Fibroblast of the aortic adventitia (primary cell): Measurements from ENCODE around the gene PLSCR1. TPM values are rescaled to one million over a fixed set of nuclear protein-coding genes. Genes with fewer than 3 reads are reported as not detected.

Source experiments
- DNase-seq: peaks from one replicate; pipeline ENCODE4 v3.0.0-alpha.2; 2010; ENCODE audit warnings: low read depth
- H3K4me3 ChIP-seq: 2 replicates; pipeline ENCODE4 v1.5.1; 2011; ENCODE audit warnings: low read depth, mild to moderate bottlenecking, control low read depth, low read length, moderate library complexity
- total RNA-seq: library from RNA; depleted of rRNA; stranded (reverse); fragments of >200 nt; gene quantifications from 2 replicates; pipeline ENCODE4 v1.2.3, GENCODE V29; 2012; ENCODE audit warnings: low replicate concordance
- TF ChIP-seq, protein P1 (sequence below): IDR thresholded peaks from 2 replicates; pipeline ENCODE4 v1.5.1; 2011; ENCODE audit warnings: mild to moderate bottlenecking, low read length, control low read depth, inconsistent platforms; ENCODE audit not compliant: insufficient read depth

Gene PLSCR1
- total RNA-seq, 1 donor, result 97.4 TPM

GRCh38 chr3:146521394-146521793, 23.0 kb downstream of the PLSCR1 start:
- H3K4me3 ChIP-seq, result no peak overlapping the region
- TF ChIP-seq, protein P1, sequence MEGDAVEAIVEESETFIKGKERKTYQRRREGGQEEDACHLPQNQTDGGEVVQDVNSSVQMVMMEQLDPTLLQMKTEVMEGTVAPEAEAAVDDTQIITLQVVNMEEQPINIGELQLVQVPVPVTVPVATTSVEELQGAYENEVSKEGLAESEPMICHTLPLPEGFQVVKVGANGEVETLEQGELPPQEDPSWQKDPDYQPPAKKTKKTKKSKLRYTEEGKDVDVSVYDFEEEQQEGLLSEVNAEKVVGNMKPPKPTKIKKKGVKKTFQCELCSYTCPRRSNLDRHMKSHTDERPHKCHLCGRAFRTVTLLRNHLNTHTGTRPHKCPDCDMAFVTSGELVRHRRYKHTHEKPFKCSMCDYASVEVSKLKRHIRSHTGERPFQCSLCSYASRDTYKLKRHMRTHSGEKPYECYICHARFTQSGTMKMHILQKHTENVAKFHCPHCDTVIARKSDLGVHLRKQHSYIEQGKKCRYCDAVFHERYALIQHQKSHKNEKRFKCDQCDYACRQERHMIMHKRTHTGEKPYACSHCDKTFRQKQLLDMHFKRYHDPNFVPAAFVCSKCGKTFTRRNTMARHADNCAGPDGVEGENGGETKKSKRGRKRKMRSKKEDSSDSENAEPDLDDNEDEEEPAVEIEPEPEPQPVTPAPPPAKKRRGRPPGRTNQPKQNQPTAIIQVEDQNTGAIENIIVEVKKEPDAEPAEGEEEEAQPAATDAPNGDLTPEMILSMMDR, result no peak
- DNase-seq, result no peak

DNA sequence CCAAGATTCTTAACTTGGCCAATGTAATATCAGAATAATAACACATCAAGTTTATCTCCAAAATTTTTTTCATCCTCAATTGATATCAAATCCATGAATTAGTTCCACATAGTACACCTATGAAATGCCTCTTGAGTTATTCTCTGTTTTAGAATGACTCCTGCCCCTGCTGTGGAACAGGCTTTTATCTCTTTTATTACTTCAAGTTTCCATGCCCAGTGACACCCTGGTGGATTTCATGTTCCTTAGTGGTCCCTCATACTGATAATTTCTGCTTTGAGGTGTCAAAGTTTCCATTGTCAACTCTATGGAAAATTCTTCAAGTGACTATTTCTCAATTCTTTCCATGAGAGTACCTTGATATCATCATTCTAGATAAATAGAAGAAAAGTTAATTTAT, 24.6 kb downstream of the PLSCR1 start:
- TF ChIP-seq, protein P1, result no peak
- DNase-seq, result no peak
- H3K4me3 ChIP-seq, result no peak overlapping the region

DNA sequence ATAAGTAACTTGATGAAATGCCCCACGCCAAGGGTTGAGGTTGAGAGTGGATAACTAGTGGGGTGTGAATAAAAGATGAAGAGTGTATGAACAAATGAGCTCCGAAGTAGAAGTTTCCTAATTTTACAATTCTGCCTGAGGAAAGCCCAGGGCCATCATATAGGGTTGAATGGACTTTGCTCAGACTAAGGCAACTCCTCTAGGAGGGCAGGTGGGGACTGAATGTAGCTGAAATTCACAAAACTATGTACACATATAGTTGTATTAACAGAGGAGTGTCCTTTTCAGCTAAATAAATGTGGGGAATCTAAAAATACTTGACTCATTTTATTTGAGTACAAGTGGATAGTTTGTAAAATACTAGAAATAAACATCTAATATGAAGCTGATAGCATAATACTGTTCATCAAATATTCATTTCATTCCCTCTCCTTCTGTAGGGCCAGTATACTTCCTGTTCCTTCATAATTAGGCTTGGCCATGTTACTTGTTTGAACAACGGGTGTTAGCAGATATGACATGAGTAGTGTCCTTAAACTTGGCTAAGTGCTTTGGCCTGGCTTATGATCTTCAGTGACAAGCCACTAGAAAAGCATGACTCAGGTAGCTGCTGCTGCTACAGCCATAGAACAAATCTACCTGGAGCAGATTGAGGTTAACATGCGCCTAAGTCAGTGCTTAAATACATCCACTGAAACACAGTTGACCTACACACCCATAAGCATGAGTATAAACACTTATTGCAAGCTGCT, 26.5 kb downstream of the PLSCR1 start:
- no peak for DNase-seq
- TF ChIP-seq, protein P1, result no peak
- no peak overlapping the region for H3K4me3 ChIP-seq

GRCh38 chr3:146513386-146514051, 30.9 kb downstream of the PLSCR1 start:
- no peak for DNase-seq
- TF ChIP-seq, protein P1, result no peak
- no peak overlapping the region for H3K4me3 ChIP-seq

DNA sequence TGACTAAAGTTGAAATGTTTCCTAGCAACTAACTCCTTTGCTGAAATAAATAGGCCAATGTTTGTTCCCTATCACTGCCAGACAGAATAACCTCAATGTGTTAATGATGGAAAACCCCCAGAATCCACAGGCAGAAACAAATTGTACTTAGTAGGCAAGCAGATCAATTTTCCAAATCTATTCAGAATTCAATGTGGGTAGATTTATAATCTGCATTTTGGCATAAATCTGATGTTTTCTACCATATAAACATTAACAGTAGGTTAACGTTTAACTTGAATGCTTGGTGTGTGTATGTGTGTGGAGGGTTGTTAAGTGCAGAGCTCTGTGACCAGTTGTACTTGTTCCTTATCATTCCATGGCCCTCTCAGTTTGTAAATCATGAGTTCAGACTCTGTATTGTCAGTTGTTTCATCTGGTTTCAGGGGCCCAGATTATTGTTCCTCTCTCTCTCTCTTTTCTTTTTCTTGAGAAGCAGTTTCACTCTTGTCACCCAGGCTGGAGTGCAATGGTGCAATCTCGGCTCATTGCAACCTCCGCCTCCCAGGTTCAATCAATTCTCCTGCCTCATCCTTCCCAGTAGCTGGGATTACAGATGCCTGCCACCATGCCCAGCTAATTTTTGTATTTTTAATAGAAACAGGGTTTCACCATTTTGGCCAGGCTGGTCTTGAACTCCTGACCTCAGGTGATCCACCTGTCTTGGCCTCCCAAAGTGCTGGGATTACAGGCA, 32.8 kb downstream of the PLSCR1 start:
- no peak for DNase-seq
- TF ChIP-seq, protein P1, result no peak
- no peak overlapping the region for H3K4me3 ChIP-seq

- no peak overlapping the region for H3K4me3 ChIP-seq
- TF ChIP-seq, protein P1, result no peak
- no peak for DNase-seq
Observed at GRCh38 chr3:146507331-146508120, 36.9 kb downstream of the PLSCR1 start.
